Stimulated activated naive CD8-positive, alpha-beta T cell treated with anti-CD3 and anti-CD28 coated beads, Interleukin-15, amount 100 ng/mL, for 72 hours (primary cell): Measurements from ENCODE around the gene HSFY2.
"Not testable (repeated sequence)": the region's sequence is repeated elsewhere in the genome, so short reads cannot be mapped to it uniquely, and the experiment has no call there.

Experiments
- ATAC-seq: fragments of 150-1000 bp; cut with Tn5 transposase; 2 replicates; pipeline ENCODE4 v1.10.0; 2021; ENCODE audit warnings: mild to moderate bottlenecking, moderate library complexity
- DNase-seq, 2 donors: peaks; one replicate each; pipeline ENCODE4 v3.0.0; 2021 to 2022
- H3K27ac Mint-ChIP-seq, 2 donors: one replicate each; pipeline ENCODE4 v1.8.0; 2022; ENCODE audit warnings: mild to moderate bottlenecking in 2 of 2, mixed read lengths in 2 of 2, moderate library complexity in 2 of 2
- H3K27me3 Mint-ChIP-seq: one replicate; pipeline ENCODE4 v1.8.0; 2022; ENCODE audit warnings: mixed read lengths
- H3K4me1 Mint-ChIP-seq: one replicate; pipeline ENCODE4 v1.8.0; 2022; ENCODE audit warnings: mild to moderate bottlenecking, mixed read lengths
- H3K4me3 Mint-ChIP-seq, 2 donors: one replicate each; pipeline ENCODE4 v1.8.0; 2022; ENCODE audit warnings: mild to moderate bottlenecking in 2 of 2, mixed read lengths in 2 of 2, moderate library complexity in 1 of 2
- H3K9me3 Mint-ChIP-seq, 2 donors: one replicate each; pipeline ENCODE4 v1.8.0; 2022; ENCODE audit warnings: mixed read lengths in 2 of 2

The HSFY2 gene, protein sequence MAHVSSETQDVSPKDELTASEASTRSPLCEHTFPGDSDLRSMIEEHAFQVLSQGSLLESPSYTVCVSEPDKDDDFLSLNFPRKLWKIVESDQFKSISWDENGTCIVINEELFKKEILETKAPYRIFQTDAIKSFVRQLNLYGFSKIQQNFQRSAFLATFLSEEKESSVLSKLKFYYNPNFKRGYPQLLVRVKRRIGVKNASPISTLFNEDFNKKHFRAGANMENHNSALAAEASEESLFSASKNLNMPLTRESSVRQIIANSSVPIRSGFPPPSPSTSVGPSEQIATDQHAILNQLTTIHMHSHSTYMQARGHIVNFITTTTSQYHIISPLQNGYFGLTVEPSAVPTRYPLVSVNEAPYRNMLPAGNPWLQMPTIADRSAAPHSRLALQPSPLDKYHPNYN

GRCh38 chrY:18773635-18774034 lies at the start of gene HSFY2:
TSS of gene HSFY2 (minus strand) at chrY:18773735. CDS start at chrY:18773618, 117 bp downstream.
- not testable (repeated sequence) for H3K4me3 Mint-ChIP-seq, DNase-seq, ATAC-seq, H3K9me3 Mint-ChIP-seq, H3K27me3 Mint-ChIP-seq, H3K27ac Mint-ChIP-seq, H3K4me1 Mint-ChIP-seq

- H3K9me3 Mint-ChIP-seq, H3K4me1 Mint-ChIP-seq, H3K27ac Mint-ChIP-seq, H3K4me3 Mint-ChIP-seq, DNase-seq, H3K27me3 Mint-ChIP-seq: not testable (repeated sequence)
- peak; percentile 73 for ATAC-seq
Observed at GRCh38 chrY:18815751-18816150, 42.2 kb upstream of the HSFY2 start.

GRCh38 chrY:18788757-18789406 lies 15.3 kb upstream of the HSFY2 start:
- not testable (repeated sequence) for ATAC-seq, H3K27ac Mint-ChIP-seq

GRCh38 chrY:18754077-18754476 lies 19.5 kb downstream of the HSFY2 start:
- not testable (repeated sequence) for H3K27me3 Mint-ChIP-seq, H3K9me3 Mint-ChIP-seq, H3K4me1 Mint-ChIP-seq, H3K4me3 Mint-ChIP-seq, ATAC-seq, DNase-seq, H3K27ac Mint-ChIP-seq

More at GRCh38 chrY:18788757-18789406, 15.3 kb upstream of the HSFY2 start:
- H3K9me3 Mint-ChIP-seq, H3K4me1 Mint-ChIP-seq, H3K4me3 Mint-ChIP-seq, H3K27me3 Mint-ChIP-seq, DNase-seq: not testable (repeated sequence)

DNA sequence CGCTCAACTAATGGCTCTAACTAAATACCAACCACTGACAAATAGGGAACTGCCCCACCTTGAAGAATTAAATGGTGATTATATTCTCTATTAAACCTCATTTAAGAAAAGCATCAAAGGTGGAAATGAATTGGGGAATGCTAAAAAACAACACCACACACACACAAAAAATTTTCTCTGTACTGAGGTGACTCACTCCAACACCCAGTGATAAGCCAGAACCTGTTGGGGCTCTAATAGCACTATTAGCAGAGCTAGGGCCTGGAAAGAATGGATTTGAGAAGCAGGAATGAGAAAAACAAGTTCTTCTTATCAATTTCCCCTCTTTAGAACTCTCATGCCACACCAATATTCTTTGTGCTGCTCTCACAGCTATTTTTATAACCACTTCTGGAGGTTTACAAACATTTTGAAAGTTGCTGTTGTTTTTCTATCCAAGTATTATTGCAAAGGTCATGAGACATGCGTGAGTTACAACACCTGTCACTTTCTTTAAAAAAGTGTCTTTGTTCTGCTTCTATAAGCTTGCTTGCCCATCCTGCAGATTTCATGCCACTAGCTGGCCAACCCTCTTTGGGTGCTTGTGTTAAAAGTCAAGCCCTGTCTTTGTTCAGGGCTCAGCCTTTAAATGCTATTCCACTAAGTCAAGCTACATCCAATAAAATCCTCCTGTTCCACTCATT lies 20.3 kb downstream of the HSFY2 start:
- not testable (repeated sequence) for H3K27ac Mint-ChIP-seq, H3K4me1 Mint-ChIP-seq

GRCh38 chrY:18723714-18724113 lies 49.8 kb downstream of the HSFY2 start:
- ATAC-seq, DNase-seq, H3K9me3 Mint-ChIP-seq, H3K4me1 Mint-ChIP-seq, H3K27me3 Mint-ChIP-seq, H3K4me3 Mint-ChIP-seq, H3K27ac Mint-ChIP-seq: not testable (repeated sequence)

More for the DNA sequence above, 20.3 kb downstream of the HSFY2 start:
- H3K4me3 Mint-ChIP-seq, DNase-seq, H3K9me3 Mint-ChIP-seq, ATAC-seq, H3K27me3 Mint-ChIP-seq: not testable (repeated sequence)
